HG03342 (cell line): ENCODE measurements around the gene PDE11A.
"Not testable (repeated sequence)": the region's sequence is repeated elsewhere in the genome, so short reads cannot be mapped to it uniquely, and the experiment has no call there.

Source experiments
- ATAC-seq: cut with Tn5 transposase; IDR thresholded peaks from one replicate; pipeline ENCODE4 v1.9.1; 2021; ENCODE audit warnings: mild to moderate bottlenecking, moderate library complexity; ENCODE audit not compliant: unreplicated experiment

PDE11A gene

DNA sequence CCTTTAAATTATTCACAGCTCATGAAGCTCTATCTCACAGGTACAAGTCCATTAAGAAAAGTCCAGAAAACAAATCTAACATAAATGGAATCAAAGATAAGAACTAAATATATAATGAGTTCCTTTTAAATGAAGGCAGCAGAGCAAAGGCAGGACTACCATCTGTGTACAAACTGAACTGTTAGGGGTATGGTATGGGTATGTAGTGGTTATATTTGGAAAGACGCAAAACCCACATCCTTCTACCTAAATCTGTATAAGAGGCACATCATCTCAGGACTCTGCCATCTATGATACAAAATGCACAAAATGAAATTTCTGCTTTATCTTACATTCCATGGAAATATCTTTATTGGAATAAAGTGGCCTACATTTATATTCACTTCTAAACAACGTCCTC, 59.9 kb downstream of the PDE11A start:
- no peak for ATAC-seq

DNA sequence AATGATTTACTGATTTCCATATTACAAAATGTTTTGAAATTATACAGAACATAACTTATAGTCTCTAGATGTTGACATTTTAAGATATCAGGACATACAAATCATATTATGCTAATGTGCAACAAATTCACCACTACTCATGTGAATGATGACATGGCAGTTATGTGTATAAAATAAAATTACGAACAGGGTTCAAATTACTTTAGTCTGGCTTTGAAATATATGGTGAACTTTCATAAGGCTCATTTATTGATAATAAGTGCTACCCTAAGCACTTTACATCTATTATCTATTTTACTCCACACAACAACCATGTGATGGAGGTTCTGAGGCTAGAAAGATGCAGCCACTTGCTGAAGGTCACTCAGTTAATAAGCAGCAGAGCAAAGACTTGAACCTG, 62.8 kb downstream of the PDE11A start:
- ATAC-seq, result no peak

- no peak for ATAC-seq
These were observed 63.8 kb downstream of the PDE11A start for GRCh38 chr2:178008636-178009289.

GRCh38 chr2:178006710-178007109, 65.9 kb downstream of the PDE11A start:
- no peak for ATAC-seq

GRCh38 chr2:178005756-178006155, 66.8 kb downstream of the PDE11A start:
- no peak for ATAC-seq

DNA sequence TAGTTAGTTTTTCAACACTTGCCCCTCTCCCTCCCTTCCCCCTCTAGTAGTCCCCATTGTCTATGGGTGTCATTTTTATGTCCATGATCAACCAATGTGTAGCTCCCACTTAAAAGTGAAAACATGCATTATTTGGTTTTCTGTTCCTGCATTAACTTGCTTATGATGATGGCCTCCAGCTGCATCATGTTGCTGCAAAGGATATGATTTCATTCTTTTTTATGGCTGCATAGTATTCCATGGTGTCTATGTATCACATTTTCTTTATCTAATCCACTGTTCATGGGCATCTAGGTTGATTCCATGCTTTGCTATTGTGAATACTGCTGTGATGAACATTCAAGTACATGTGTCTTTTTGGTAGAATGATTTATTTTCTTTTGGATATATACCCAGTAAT, 70.5 kb downstream of the PDE11A start:
- ATAC-seq, result no peak

DNA sequence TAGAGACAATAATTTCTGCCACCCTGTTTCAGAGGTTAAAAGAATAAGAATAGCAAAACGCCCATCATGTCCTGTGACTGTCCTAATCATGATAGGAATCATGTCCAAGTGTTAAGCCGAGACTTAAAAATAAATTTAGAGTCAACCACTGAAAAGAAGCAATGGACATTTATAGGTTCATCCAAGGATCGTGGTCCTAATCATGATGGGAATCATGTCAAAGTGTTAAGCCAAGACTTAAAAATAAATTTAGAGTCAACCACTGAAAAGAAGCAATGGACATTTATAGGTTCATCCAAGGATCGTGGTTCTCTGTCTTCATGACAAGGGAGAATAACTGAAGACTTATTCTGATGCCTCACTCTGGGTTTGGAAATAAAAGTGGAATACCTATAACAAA, 73.6 kb downstream of the PDE11A start:
- ATAC-seq, result no peak

- no peak for ATAC-seq
These were observed 74.6 kb downstream of the PDE11A start for GRCh38 chr2:177998006-177998405.

- no peak for ATAC-seq
These were observed 79.6 kb downstream of the PDE11A start for GRCh38 chr2:177992992-177993391.

GRCh38 chr2:177989029-177989885, 83.3 kb downstream of the PDE11A start:
- ATAC-seq, result no peak

- ATAC-seq, result no peak
These were observed 87.8 kb downstream of the PDE11A start for GRCh38 chr2:177984749-177985148.

- ATAC-seq, result peak; percentile 90
These were observed 89.3 kb downstream of the PDE11A start for GRCh38 chr2:177983183-177983788.

DNA sequence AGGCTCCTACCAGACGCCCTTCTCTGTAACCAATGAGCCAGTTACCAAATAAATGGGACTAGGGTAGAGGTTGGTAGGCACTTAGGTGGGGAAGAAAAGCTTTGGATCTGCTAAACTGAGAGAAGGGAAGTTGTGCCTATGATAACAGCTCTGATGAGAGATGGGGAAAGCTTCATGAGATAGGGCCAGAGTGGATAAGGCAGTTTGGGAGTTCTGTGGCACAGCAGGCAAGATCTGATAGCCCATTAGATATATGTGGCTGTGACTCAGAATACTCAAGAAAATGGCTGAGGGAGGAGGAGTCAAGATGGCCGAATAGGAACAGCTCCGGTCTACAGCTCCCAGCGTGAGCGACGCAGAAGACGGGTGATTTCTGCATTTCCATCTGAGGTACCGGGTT, 99.8 kb downstream of the PDE11A start:
- no peak for ATAC-seq

- ATAC-seq, result no peak
These were observed 100.5 kb downstream of the PDE11A start for GRCh38 chr2:177972123-177972522.

DNA sequence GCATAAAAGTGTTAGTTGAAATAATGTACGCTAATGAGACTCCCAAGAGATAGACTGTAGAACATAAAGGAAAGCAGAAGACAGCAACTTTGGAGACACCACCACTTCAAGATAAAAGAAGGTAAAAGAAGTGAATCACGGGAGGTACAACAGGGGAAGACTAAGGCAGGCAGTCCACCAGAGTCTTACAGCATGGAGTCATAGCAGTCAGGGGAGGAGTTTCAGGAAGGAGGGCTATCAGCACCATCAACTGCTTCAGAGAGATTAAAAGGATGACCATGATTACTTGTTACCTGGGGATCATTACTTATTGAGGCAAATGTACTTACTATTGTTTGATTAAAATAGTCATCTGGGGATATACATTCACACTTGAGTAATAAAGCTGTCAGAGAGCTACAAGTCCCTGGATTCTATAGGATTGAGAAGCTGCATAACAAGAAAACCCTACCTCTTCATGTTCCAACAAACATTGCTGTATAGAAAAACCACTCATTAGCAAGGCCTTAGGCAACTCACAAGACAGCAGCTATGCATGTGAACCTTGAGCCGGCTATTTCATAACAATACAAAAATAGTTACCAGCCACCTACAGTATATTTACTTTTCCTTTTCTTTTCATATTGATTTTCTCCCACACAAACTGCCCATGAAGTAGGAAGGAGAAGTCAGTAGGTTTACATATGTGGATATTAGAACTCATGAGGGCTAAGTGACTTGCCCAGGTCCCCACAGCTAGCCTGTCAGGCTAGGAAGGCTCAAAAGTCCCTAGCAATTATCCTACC, 101.7 kb downstream of the PDE11A start:
- ATAC-seq, result no peak

DNA sequence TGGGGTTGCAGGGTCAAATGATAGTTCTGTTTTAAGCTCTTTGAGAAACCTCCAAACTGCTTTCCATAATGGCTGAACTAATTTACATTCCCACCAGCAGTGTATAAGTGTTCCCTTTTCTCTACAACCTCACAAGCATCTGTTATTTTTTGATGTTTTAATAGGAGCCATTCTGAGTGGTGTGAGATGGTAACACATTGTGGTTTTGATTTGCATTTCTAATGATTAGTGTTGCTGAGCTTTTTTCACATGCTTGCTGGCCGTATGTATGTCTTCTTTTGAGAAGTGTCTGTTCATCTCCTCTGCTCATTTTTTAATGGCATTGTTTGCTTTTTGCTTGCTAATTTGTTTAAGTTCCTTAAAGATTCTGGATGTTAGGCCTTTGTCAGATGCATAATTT, 107.7 kb downstream of the PDE11A start:
- ATAC-seq, result no peak

GRCh38 chr2:177952151-177952550, 120.4 kb downstream of the PDE11A start:
- no peak for ATAC-seq

GRCh38 chr2:177947598-177947997, 125.0 kb downstream of the PDE11A start:
- not testable (repeated sequence) for ATAC-seq

- not testable (repeated sequence) for ATAC-seq
These were observed 128.0 kb downstream of the PDE11A start for GRCh38 chr2:177944530-177944929.

DNA sequence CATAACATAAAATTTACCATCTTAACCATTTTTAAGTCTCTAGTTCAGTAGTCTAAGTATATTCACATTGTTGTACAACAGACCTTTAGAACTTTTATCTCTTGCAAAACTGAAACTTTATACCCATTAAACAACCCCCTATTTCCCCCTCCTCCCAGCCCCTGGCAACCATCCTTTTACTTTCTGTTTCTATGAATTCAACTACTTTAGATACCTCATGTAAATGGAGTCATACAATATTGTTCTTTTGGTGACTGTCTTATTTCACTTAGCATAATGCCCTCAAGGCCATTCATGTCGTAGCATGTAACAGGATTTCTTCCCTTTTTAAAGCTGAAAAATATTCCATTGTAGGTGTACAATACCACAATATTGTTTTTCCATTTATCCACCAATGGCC, 129.8 kb downstream of the PDE11A start:
- no peak for ATAC-seq

DNA sequence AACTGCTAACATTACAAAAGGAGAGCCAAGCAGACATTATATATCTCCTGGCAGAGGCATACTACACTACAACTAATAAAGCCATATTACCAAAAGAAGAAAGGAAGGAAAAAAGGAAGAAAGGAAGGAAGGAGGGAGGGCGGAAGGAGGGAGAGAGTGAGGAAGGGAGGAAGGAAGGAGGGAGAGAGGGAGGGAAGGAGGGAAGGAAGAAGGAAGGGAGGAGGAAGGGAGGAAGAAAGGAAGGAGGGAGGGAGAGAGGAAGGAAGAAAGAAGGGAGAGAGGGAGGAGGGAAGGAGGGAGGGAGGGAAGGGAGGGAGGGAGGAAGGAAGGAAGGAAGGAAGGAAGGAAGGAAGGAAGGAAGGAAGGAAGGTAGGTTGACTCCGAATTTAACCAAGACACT, 133.4 kb downstream of the PDE11A start:
- ATAC-seq, result no peak
